Activated naive CD8-positive, alpha-beta T cell (primary cell): Measurements from ENCODE around the gene CX3CL1.

Experiments
- H3K27ac Mint-ChIP-seq: one replicate; pipeline ENCODE4 v1.8.0; 2021; ENCODE audit warnings: mixed read lengths
- H3K27me3 Mint-ChIP-seq: one replicate; pipeline ENCODE4 v1.8.0; 2021; ENCODE audit warnings: mixed read lengths
- H3K36me3 Mint-ChIP-seq: one replicate; pipeline ENCODE4 v1.8.0; 2021; ENCODE audit warnings: mixed read lengths
- H3K4me1 Mint-ChIP-seq: one replicate; pipeline ENCODE4 v1.8.0; 2021; ENCODE audit warnings: low read depth, mixed read lengths
- H3K4me3 Mint-ChIP-seq: one replicate; pipeline ENCODE4 v1.8.0; 2021; ENCODE audit warnings: mild to moderate bottlenecking, mixed read lengths
- H3K9me3 Mint-ChIP-seq: one replicate; pipeline ENCODE4 v1.8.0; 2021; ENCODE audit warnings: low read depth, mixed read lengths

CX3CL1 gene

GRCh38 chr16:57401943-57402640, 29.8 kb downstream of the CX3CL1 start:
- Mint-ChIP-seq H3K36me3 (no peaks in the 10 kb centered on the region), H3K27ac (no peak overlapping the region), H3K27me3 (no peaks in the 10 kb centered on the region), H3K4me1 (no peaks in the 10 kb centered on the region), H3K9me3 (no peaks in the 10 kb centered on the region), H3K4me3 (no peak overlapping the region)

DNA sequence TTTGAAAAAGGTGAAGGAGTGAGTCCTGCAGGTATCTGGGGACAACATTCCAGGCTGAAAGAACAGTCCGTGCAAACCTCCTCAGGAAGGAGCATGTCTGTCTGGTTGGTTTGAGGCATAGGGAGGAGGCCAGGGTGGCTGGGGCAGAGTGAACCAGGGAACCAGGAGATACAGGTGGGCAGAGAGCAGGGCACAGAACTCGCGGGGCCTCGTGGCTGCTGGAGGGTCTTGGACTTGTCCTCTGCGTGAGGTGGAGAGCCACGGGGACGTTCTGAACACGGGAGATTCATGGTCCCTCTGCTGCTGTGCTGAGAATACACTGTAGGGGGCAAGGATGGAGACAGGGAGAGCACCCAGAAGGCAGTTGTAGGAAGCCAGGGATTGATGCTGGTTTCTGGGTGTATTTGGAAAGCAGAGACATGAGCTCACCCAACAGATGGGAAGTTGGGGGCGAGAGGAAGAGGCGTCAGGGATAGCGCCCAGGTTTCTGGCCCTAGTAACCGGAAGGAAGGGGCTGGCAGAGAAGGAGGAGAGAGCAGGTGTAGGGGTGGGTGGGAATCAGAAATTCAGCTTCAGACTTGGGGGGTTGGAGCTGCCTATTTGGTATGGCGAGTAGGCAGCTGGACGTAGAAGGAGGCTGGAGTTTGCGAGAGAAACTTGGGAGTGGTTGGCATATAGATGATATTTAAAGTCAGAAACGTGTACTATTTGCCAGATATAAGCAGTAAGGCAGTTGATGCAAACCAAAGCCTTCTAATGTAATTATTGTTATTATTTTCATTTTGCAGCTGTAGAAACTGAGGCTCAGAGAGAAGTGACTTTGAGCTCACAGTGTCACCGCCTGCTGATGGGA, 31.9 kb downstream of the CX3CL1 start, which contains the start of gene CCL17:
TSS of gene CCL17 (plus strand) at position 803 of the 853 bp plus-strand sequence. CDS start 9,166 bp downstream, outside the sequence.
- Mint-ChIP-seq H3K27ac (no peak within 1 kb of the TSS), H3K36me3 (no peaks in the 10 kb centered on the region), H3K27me3 (no peaks in the 10 kb centered on the region), H3K9me3 (no peaks in the 10 kb centered on the region), H3K4me3 (no peak within 1 kb of the TSS), H3K4me1 (no peaks in the 10 kb centered on the region)

DNA sequence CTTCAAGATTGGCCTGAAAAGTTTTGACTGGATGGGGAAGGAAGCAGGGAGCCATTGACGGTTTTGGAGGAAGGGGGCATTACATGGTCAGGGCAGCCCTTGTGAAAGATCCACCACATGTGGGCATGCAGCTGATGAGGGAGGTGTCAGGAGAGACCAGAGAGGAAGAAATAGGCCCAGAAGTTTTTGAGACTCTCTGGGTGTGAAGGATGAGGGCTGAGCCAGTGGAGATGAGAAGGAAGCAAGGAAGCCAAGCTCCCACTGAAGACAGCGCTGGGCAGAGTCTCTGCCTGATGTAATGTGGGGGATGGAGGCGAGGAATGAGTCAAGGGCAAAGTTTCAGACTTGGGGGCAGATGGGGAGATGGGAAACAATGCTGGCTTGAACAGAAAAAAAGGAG, 32.8 kb downstream of the CX3CL1 start:
- H3K9me3 Mint-ChIP-seq, result no peaks in the 10 kb centered on the region
- H3K4me3 Mint-ChIP-seq, result no peak overlapping the region
- H3K27ac Mint-ChIP-seq, result no peak overlapping the region
- no peaks in the 10 kb centered on the region for H3K4me1 Mint-ChIP-seq
- H3K27me3 Mint-ChIP-seq, result no peaks in the 10 kb centered on the region
- no peaks in the 10 kb centered on the region for H3K36me3 Mint-ChIP-seq

GRCh38 chr16:57406881-57407280, 34.6 kb downstream of the CX3CL1 start:
- Mint-ChIP-seq H3K9me3 (no peaks in the 10 kb centered on the region), H3K4me3 (no peak overlapping the region), H3K27me3 (no peaks in the 10 kb centered on the region), H3K27ac (no peak overlapping the region), H3K36me3 (no peaks in the 10 kb centered on the region), H3K4me1 (no peaks in the 10 kb centered on the region)

DNA sequence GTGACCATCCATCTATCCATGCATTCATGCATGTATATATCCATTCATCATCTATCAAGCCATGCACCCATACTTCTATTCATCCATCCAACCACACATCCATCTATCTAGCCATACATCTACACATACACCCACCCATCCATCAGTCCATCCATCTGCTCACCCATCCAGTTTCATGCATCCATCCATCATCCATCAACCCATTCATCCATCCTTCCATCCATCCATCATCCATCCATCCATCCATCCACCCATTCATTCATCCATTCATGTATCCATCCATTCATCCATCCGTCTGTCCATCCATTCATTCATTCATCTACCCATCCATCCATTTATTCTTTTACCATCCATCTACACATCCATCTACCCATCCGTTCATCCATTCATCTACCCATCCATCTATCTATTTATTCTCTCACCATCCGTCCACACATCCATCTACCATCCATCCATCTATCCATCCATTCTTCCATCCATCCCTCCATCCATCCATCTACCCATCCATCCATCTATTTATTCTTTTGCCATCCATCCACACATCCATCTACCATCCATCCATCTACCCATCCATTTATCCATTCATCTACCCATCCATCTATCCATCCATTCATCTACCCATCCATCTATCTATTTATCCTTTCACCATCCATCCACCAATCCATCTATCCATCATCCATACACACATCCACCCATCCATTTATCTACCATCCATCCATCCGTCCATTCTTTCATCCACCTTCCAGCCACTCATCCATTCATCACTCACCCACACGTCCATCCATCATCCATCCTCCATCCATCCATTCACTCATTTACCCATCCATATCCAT, 35.4 kb downstream of the CX3CL1 start:
- Mint-ChIP-seq H3K27ac (no peak overlapping the region), H3K36me3 (no peaks in the 10 kb centered on the region), H3K4me3 (no peak overlapping the region), H3K9me3 (no peaks in the 10 kb centered on the region), H3K4me1 (no peaks in the 10 kb centered on the region), H3K27me3 (no peaks in the 10 kb centered on the region)

GRCh38 chr16:57409065-57409464, 36.8 kb downstream of the CX3CL1 start:
- Mint-ChIP-seq H3K27me3 (no peaks in the 10 kb centered on the region), H3K4me1 (no peaks in the 10 kb centered on the region)

DNA sequence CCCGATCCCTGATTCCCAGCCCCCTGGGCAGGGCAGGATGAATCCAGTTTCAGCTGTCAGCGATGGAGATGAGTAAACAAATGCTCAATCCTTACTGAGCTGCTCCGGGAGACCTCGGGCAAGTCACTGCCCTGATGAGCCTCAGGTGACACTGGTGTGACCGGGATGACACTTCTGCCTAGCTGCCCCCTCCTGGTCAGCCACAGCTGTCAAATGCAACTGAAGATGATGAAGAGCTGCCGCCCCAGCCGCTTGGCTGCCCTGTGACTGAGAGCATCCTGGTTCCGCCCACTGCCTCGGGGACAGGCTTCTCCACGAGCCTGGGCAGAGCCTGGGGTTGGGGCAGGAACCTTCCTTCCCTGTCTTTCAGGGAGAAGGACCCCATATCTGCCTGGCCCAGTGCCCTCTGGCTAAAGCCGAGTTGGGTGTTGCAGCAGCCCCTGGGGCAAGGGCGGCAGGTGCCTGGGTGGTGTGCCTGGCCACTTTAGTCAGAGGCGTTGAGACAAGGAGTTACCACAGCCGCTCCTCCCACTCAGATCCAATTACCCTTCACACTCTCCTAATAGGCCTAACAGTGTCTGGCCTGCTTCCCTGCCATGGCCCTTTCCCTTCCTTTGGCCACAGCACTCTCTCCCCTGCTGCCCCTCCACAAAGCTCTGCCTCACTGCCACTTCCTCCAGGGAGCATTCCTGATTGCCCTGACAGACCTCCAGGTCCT, 37.7 kb downstream of the CX3CL1 start:
- Mint-ChIP-seq H3K36me3 (no peaks in the 10 kb centered on the region), H3K27me3 (no peaks in the 10 kb centered on the region), H3K27ac (no peak overlapping the region), H3K4me3 (no peak overlapping the region), H3K9me3 (no peaks in the 10 kb centered on the region), H3K4me1 (no peaks in the 10 kb centered on the region)

More at GRCh38 chr16:57409065-57409464, 36.8 kb downstream of the CX3CL1 start:
- H3K36me3 Mint-ChIP-seq, result no peaks in the 10 kb centered on the region
- H3K9me3 Mint-ChIP-seq, result no peaks in the 10 kb centered on the region
- peak overlapping the region; percentile 9 for H3K27ac Mint-ChIP-seq
- no peak overlapping the region for H3K4me3 Mint-ChIP-seq

GRCh38 chr16:57411362-57411976, 39.2 kb downstream of the CX3CL1 start:
- Mint-ChIP-seq H3K4me3 (no peak overlapping the region), H3K27ac (no peak overlapping the region), H3K4me1 (no peaks in the 10 kb centered on the region), H3K36me3 (no peaks in the 10 kb centered on the region), H3K27me3 (no peaks in the 10 kb centered on the region), H3K9me3 (no peaks in the 10 kb centered on the region)

DNA sequence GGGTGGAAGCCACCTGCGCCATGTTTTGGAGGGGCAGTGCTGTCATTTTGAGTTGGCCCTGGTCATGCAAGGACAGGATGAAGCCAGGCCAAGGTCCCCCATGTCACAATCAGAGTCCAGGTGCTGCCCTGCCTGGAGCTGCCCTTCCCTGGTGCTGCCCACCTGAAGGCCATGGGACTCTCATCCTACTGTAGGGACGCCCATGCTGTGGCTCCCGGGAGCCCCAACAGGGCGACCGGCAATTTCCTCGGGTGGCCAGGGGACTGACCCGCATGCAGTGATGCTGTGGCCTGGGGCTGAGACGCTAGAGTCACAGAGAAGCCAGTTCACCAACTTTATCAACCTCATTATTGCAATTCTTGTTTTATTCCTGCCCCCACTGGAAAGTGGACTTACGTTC, 40.3 kb downstream of the CX3CL1 start:
- no peak overlapping the region for H3K4me3 Mint-ChIP-seq
- no peaks in the 10 kb centered on the region for H3K27me3 Mint-ChIP-seq
- H3K27ac Mint-ChIP-seq, result no peak overlapping the region

DNA sequence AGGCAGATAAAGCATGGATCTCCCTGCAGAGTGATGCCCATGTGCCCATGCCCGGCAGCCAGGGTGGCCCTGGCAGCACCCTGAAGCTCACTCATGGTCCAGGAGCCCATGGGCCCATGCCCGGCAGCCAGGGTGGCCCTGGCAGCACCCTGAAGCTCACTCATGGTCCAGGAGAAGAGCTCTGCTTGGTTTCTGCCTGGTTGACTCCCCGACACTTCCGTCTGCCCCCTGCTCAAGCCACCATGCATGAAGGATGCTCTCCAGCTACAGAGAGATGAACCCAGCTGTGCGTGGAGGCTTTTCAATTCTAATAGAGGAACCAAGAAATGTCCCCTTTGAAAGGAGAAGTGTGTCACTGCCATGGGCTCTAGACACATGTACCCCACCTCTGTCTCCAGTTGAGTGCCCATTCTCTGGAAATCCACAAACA, 41.0 kb downstream of the CX3CL1 start:
- Mint-ChIP-seq H3K27ac (no peak overlapping the region), H3K9me3 (no peaks in the 10 kb centered on the region), H3K27me3 (no peaks in the 10 kb centered on the region), H3K4me3 (no peak overlapping the region), H3K4me1 (peaks cover 10% of the 10 kb centered on the region), H3K36me3 (no peaks in the 10 kb centered on the region)

More for the DNA sequence above, 40.3 kb downstream of the CX3CL1 start:
- H3K9me3 Mint-ChIP-seq, result no peaks in the 10 kb centered on the region
- H3K4me1 Mint-ChIP-seq, result peaks cover 7% of the 10 kb centered on the region
- no peaks in the 10 kb centered on the region for H3K36me3 Mint-ChIP-seq

DNA sequence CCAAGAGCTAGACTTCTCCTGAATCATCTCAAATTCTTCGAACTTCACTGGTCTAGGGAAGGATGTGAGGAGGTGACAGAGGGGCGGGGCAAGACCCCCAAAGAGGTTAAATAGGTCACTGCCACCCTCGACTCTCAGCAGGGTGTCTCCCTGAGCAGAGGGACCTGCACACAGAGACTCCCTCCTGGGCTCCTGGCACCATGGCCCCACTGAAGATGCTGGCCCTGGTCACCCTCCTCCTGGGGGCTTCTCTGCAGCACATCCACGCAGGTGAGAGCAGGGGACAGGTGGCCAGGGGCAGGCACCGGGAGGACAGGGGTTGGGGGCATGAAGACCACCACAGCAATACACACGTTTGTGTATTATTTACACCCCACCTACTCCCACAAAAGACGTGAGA, 41.4 kb downstream of the CX3CL1 start:
- Mint-ChIP-seq H3K9me3 (no peaks in the 10 kb centered on the region), H3K36me3 (no peaks in the 10 kb centered on the region), H3K27ac (no peak overlapping the region), H3K4me1 (peaks cover 12% of the 10 kb centered on the region), H3K4me3 (no peak overlapping the region), H3K27me3 (no peaks in the 10 kb centered on the region)

GRCh38 chr16:57416084-57416483, 43.8 kb downstream of the CX3CL1 start:
- Mint-ChIP-seq H3K27ac (no peak overlapping the region), H3K4me1 (peaks cover 21% of the 10 kb centered on the region), H3K4me3 (no peak overlapping the region), H3K36me3 (no peaks in the 10 kb centered on the region), H3K9me3 (no peaks in the 10 kb centered on the region), H3K27me3 (no peaks in the 10 kb centered on the region)

DNA sequence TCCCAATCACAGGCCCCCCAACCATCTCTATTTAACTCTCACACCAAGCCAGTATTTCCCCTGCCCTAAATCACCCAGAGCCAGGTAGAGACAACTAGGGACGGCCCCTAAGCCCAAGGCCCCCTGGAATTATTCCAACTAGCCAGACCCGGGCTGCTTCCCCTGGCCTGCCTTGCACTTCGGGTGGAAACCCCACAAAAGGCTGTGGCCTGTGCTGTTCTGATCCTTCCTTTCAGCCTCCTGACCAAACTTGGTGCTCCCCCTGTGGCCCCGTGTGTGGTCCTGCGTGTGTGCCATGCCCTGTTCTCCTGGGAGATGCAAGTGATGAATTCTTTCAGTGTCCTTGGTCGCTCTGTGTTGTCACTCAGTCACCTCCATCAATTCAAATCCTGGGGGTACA, 47.2 kb downstream of the CX3CL1 start:
- no peaks in the 10 kb centered on the region for H3K27me3 Mint-ChIP-seq
- H3K27ac Mint-ChIP-seq, result no peak overlapping the region
- H3K4me1 Mint-ChIP-seq, result peaks cover 25% of the 10 kb centered on the region
- H3K4me3 Mint-ChIP-seq, result no peak overlapping the region
- H3K9me3 Mint-ChIP-seq, result no peaks in the 10 kb centered on the region
- H3K36me3 Mint-ChIP-seq, result no peaks in the 10 kb centered on the region
